ENCODE measurements around the gene PCK1. TPM values are rescaled to one million over a fixed set of nuclear protein-coding genes. Genes with fewer than 3 reads are reported as not detected.

The PCK1 gene
- total and polyA plus RNA-seq, 2 of the 13 experiments (the other 11 are each of a cell fraction or from before 2014, with no cell fraction given): 6.5 to 12.6 TPM

DNA sequence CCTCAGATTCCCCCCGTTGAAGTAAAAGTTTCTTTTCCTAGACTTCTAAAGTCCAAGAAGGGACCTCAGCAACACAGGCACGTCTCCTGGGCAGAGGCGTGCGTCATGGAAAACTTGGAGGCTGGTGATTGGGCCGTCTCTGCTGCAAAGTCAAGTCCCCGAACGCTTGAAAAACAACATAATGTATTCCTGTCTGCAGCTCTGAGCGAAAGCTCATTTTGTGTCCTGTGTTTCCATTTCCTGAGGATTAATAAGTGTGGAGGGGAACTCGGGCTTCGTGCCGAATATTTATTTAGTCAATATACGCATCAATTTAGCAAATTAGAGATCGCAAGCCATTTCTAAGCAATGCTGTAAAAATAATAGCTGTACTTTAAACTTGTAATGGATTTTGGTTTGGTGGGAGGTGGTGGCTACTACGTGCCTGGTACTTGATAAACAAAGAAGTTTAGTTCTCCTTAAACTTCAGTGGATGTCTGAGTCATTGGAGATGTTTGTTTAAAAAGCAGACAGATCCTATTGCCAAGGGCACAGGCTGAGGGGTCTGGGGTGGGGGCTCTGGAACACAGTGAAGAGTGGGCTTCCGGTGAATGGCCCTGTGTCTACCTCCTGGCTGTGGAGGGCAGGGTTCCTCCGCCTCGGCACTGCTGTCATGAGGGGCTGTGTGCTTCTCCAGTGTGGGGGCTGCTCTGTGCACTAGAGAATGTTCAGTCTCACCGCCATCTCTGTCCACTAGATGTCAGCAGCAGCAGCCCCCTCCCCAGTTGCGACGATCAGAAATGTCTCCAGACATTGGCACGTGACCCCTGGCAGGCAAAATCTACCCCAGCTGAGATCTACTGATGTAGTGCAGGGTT is 21.8 kb downstream of the PCK1 start (continued):
- TF ChIP-seq EP300 (IDR thresholded peaks at IDR 0.05; ENCODE audit: low read depth in 2 of 2, low read length in 2 of 2) (peak in 1 of 2 experiments; percentile 70; a peak in 2 of 4 replicates), EP300 (CRISPR knock-in tag; IDR thresholded peaks at IDR 0.05; ENCODE audit: borderline replicate concordance) (0 out of 2 replicates have a peak, but pooled peaks have one; percentile 8), FOXA3 (CRISPR knock-in tag; IDR thresholded peaks at IDR 0.05) (peak; percentile 66), ZNF343 (CRISPR knock-in tag; IDR thresholded peaks at IDR 0.05) (0 out of 2 replicates have a peak, but pooled peaks have one; percentile 66), SIX1 (CRISPR knock-in tag; IDR thresholded peaks at IDR 0.05; ENCODE audit: borderline replicate concordance) (peak; percentile 21; the same call in 1 of the 2 replicates), DPF2 (CRISPR knock-in tag; IDR thresholded peaks at IDR 0.05; ENCODE audit: borderline replicate concordance, low read depth) (peak; percentile 49; the same call in 1 of the 2 replicates), TCF7 (IDR thresholded peaks at IDR 0.05; ENCODE audit: low read depth) (no peak), ZFX (CRISPR knock-in tag; IDR thresholded peaks at IDR 0.05; ENCODE audit: low read depth) (peak; percentile 46; the same call in 1 of the 2 replicates), ZNF235 (CRISPR knock-in tag; IDR thresholded peaks at IDR 0.05; ENCODE audit: borderline replicate concordance) (peak; percentile 63; the same call in 1 of the 2 replicates), ZBTB7A (CRISPR knock-in tag; IDR thresholded peaks at IDR 0.05) (peak; percentile 100), SAP130 (CRISPR knock-in tag; IDR thresholded peaks at IDR 0.05; ENCODE audit: low read depth) (peak; percentile 46)
- TF ChIP-seq, protein P1, sequence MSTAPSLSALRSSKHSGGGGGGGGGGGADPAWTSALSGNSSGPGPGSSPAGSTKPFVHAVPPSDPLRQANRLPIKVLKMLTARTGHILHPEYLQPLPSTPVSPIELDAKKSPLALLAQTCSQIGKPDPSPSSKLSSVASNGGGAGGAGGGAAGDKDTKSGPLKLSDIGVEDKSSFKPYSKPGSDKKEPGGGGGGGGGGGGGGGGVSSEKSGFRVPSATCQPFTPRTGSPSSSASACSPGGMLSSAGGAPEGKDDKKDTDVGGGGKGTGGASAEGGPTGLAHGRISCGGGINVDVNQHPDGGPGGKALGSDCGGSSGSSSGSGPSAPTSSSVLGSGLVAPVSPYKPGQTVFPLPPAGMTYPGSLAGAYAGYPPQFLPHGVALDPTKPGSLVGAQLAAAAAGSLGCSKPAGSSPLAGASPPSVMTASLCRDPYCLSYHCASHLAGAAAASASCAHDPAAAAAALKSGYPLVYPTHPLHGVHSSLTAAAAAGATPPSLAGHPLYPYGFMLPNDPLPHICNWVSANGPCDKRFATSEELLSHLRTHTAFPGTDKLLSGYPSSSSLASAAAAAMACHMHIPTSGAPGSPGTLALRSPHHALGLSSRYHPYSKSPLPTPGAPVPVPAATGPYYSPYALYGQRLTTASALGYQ (CRISPR knock-in tag; IDR thresholded peaks at IDR 0.05): 0 out of 2 replicates have a peak, but pooled peaks have one; percentile 12
- TF ChIP-seq, protein P2, sequence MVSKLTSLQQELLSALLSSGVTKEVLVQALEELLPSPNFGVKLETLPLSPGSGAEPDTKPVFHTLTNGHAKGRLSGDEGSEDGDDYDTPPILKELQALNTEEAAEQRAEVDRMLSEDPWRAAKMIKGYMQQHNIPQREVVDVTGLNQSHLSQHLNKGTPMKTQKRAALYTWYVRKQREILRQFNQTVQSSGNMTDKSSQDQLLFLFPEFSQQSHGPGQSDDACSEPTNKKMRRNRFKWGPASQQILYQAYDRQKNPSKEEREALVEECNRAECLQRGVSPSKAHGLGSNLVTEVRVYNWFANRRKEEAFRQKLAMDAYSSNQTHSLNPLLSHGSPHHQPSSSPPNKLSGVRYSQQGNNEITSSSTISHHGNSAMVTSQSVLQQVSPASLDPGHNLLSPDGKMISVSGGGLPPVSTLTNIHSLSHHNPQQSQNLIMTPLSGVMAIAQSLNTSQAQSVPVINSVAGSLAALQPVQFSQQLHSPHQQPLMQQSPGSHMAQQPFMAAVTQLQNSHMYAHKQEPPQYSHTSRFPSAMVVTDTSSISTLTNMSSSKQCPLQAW (CRISPR knock-in tag; IDR thresholded peaks at IDR 0.05): 0 out of 2 replicates have a peak, but pooled peaks have one; percentile 7
- TF ChIP-seq, protein P3, sequence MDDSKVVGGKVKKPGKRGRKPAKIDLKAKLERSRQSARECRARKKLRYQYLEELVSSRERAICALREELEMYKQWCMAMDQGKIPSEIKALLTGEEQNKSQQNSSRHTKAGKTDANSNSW (CRISPR knock-in tag; IDR thresholded peaks at IDR 0.05; ENCODE audit: borderline replicate concordance): no peak
- TF ChIP-seq, protein P4, sequence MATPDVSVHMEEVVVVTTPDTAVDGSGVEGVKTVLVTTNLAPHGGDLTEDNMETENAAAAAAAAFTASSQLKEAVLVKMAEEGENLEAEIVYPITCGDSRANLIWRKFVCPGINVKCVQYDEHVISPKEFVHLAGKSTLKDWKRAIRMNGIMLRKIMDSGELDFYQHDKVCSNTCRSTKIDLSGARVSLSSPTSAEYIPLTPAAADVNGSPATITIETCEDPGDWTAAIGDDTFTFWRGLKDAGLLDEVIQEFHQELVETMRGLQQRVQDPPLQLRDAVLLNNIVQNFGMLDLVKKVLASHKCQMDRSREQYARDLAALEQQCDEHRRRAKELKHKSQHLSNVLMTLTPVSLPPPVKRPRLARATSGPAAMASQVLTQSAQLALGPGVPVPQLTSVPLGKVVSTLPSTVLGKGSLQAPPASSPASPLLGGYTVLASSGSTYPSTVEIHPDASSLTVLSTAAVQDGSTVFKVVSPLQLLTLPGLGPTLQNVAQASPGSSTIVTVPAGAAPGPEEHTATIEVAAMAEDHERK (CRISPR knock-in tag; IDR thresholded peaks at IDR 0.05; ENCODE audit: low read depth): no peak
- TF ChIP-seq, protein P5, sequence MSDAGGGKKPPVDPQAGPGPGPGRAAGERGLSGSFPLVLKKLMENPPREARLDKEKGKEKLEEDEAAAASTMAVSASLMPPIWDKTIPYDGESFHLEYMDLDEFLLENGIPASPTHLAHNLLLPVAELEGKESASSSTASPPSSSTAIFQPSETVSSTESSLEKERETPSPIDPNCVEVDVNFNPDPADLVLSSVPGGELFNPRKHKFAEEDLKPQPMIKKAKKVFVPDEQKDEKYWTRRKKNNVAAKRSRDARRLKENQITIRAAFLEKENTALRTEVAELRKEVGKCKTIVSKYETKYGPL (CRISPR knock-in tag; IDR thresholded peaks at IDR 0.05): no peak
- TF ChIP-seq, protein P6, sequence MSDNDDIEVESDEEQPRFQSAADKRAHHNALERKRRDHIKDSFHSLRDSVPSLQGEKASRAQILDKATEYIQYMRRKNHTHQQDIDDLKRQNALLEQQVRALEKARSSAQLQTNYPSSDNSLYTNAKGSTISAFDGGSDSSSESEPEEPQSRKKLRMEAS (IDR thresholded peaks at IDR 0.05): peak; percentile 74
- TF ChIP-seq, protein P7, sequence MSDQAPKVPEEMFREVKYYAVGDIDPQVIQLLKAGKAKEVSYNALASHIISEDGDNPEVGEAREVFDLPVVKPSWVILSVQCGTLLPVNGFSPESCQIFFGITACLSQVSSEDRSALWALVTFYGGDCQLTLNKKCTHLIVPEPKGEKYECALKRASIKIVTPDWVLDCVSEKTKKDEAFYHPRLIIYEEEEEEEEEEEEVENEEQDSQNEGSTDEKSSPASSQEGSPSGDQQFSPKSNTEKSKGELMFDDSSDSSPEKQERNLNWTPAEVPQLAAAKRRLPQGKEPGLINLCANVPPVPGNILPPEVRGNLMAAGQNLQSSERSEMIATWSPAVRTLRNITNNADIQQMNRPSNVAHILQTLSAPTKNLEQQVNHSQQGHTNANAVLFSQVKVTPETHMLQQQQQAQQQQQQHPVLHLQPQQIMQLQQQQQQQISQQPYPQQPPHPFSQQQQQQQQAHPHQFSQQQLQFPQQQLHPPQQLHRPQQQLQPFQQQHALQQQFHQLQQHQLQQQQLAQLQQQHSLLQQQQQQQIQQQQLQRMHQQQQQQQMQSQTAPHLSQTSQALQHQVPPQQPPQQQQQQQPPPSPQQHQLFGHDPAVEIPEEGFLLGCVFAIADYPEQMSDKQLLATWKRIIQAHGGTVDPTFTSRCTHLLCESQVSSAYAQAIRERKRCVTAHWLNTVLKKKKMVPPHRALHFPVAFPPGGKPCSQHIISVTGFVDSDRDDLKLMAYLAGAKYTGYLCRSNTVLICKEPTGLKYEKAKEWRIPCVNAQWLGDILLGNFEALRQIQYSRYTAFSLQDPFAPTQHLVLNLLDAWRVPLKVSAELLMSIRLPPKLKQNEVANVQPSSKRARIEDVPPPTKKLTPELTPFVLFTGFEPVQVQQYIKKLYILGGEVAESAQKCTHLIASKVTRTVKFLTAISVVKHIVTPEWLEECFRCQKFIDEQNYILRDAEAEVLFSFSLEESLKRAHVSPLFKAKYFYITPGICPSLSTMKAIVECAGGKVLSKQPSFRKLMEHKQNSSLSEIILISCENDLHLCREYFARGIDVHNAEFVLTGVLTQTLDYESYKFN (CRISPR knock-in tag; conservative IDR thresholded peaks at IDR 0.05): peak; percentile 64
